ENCODE measurements around the gene ZNF45.
A peak's percentile ranks its signal among the peaks of the same experiment; 100 is the strongest.

Gene ZNF45

GRCh38 chr19:43941209-43941608 lies 6.1 kb upstream of the ZNF45 start:
- H3K4me3 ChIP-seq (ENCODE audit: low read depth in 1 of 2, low read length in 1 of 2): no peak overlapping the region
- H3K36me3 ChIP-seq: no peaks in the 10 kb centered on the region
- no peak overlapping the region for H3K27ac ChIP-seq
- TF ChIP-seq, protein P1, sequence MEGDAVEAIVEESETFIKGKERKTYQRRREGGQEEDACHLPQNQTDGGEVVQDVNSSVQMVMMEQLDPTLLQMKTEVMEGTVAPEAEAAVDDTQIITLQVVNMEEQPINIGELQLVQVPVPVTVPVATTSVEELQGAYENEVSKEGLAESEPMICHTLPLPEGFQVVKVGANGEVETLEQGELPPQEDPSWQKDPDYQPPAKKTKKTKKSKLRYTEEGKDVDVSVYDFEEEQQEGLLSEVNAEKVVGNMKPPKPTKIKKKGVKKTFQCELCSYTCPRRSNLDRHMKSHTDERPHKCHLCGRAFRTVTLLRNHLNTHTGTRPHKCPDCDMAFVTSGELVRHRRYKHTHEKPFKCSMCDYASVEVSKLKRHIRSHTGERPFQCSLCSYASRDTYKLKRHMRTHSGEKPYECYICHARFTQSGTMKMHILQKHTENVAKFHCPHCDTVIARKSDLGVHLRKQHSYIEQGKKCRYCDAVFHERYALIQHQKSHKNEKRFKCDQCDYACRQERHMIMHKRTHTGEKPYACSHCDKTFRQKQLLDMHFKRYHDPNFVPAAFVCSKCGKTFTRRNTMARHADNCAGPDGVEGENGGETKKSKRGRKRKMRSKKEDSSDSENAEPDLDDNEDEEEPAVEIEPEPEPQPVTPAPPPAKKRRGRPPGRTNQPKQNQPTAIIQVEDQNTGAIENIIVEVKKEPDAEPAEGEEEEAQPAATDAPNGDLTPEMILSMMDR (IDR thresholded peaks at IDR 0.05): no peak
- no peaks in the 10 kb centered on the region for H3K4me1 ChIP-seq (ENCODE audit: control insufficient read depth in 1 of 2, insufficient read depth in 1 of 2, low read depth in 1 of 2, low read length in 1 of 2)
- no peaks in the 10 kb centered on the region for H3K27me3 ChIP-seq
- peaks cover 8% of the 10 kb centered on the region for H3K9me3 ChIP-seq

DNA sequence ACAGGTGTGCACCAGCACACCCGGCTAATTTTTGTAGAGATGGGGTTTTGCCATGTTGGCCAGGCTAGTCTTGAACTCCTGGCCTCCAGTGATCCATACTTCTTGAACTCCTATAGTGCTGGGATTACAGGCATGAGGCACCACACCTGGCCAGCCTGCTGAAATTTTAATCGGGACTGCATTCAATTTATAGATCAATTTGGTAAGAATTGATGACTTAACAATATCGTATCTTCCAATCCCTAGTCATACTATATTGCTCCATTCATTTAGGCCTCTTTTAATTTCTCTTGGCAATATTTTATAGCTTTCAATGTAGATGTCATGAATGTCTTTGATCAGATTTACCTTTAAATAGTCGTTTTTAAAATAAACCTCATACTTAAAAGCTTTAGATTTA lies 5.6 kb upstream of the ZNF45 start:
- no peaks in the 10 kb centered on the region for H3K27me3 ChIP-seq
- no peak overlapping the region for H3K27ac ChIP-seq
- H3K4me3 ChIP-seq (ENCODE audit: low read depth in 1 of 2, low read length in 1 of 2): no peak overlapping the region
- H3K36me3 ChIP-seq: no peaks in the 10 kb centered on the region
- TF ChIP-seq, protein P1 (IDR thresholded peaks at IDR 0.05): no peak
- H3K9me3 ChIP-seq: peaks cover 8% of the 10 kb centered on the region
- H3K4me1 ChIP-seq (ENCODE audit: control insufficient read depth in 1 of 2, insufficient read depth in 1 of 2, low read depth in 1 of 2, low read length in 1 of 2): peaks cover 0 to under 1% of the 10 kb centered on the region in 2 experiments

GRCh38 chr19:43939557-43940260 lies 4.6 kb upstream of the ZNF45 start:
- no peak overlapping the region for H3K27ac ChIP-seq
- no peaks in the 10 kb centered on the region for H3K27me3 ChIP-seq
- H3K9me3 ChIP-seq: peaks cover 8% of the 10 kb centered on the region
- peaks cover 3 to 9% of the 10 kb centered on the region in 2 experiments for H3K4me1 ChIP-seq (ENCODE audit: control insufficient read depth in 1 of 2, insufficient read depth in 1 of 2, low read depth in 1 of 2, low read length in 1 of 2)
- TF ChIP-seq, protein P1 (IDR thresholded peaks at IDR 0.05): no peak
- H3K36me3 ChIP-seq: no peaks in the 10 kb centered on the region
- H3K4me3 ChIP-seq (ENCODE audit: low read depth in 1 of 2, low read length in 1 of 2): no peak overlapping the region

DNA sequence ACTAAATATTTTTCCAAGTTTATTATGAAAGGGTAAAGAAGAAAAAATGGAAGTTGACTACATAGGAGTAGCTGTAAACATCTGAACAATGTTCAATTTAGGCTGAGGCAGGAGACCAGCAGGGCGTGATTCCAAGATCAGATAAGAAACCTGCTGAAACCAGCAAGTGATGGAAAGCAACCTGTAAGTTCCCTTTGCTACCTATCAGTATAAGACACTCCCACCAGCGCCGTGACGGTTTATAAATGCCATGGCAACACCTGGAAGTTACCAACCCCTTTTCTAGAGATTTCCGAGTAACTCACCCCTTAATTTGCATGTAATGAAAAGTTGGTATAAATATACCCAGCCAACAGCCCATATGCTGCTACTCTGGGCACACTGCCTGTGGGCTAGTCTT lies 1.1 kb upstream of the ZNF45 start:
- Histone ChIP-seq H3K36me3 (peaks cover 12% of the 10 kb centered on the region), H3K4me1 (ENCODE audit: control insufficient read depth in 1 of 2, insufficient read depth in 1 of 2, low read depth in 1 of 2, low read length in 1 of 2) (peaks cover 13 to 17% of the 10 kb centered on the region in 2 experiments), H3K27ac (no peak overlapping the region), H3K27me3 (no peaks in the 10 kb centered on the region), H3K9me3 (peaks cover 8% of the 10 kb centered on the region), H3K4me3 (ENCODE audit: low read depth in 1 of 2, low read length in 1 of 2) (no peak overlapping the region)
- TF ChIP-seq, protein P1 (IDR thresholded peaks at IDR 0.05): no peak

DNA sequence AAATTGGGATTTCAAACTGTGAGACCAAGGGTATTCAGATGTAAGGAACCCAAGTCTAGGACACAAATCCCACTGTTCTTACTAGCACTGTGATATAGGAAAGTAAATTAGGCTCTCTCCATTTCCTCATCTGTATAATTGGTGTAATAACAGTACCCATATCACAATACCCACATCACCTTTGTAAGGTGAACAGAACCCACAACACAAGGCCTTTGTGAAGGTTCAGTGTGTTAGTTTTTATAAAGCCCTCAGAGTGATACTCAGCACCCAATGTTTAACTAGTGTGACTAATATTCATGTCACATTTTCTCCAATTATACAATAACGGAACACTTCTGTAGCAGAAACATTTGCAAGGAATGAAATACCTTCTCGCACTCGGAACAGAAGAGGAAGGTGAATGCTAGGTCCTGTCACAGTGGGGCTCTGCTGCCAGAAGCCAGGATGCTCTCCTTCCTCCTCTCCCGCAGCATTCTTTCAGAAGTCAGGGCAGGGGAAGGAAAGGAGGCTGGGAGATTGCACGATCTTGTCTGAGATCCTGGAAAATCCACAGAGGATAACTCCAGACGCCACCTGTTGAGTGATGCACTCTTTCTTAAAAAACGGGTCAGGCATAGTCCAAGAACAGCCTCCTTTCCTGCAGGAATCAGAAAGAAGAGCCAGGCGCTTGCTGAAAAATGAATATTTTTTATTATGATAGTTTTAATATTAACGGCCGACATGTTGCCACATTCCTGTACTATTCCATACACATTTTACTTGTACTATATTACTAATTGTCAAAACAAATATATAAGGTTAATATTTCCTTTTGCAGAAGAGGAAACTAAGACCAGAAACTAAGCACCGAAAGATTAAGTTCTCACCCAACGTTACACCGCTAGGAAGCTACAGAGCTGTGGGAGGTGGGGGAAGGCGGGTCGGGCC lies 762 bp downstream of the ZNF45 start:
- Histone ChIP-seq H3K4me3 (ENCODE audit: low read depth in 1 of 2, low read length in 1 of 2) (peak overlapping the region; percentile 70 to 90), H3K9me3 (peaks cover under 1% of the 10 kb centered on the region), H3K36me3 (peaks cover 29% of the 10 kb centered on the region), H3K27ac (peak overlapping the region; percentile 53), H3K27me3 (no peaks in the 10 kb centered on the region), H3K4me1 (ENCODE audit: control insufficient read depth in 1 of 2, insufficient read depth in 1 of 2, low read depth in 1 of 2, low read length in 1 of 2) (peaks cover 13 to 17% of the 10 kb centered on the region in 2 experiments)
- TF ChIP-seq, protein P1 (IDR thresholded peaks at IDR 0.05): no peak
